Immature natural killer cell (primary cell): ENCODE results near the gene TPCN1. TPM values are rescaled to one million over a fixed set of nuclear protein-coding genes. Genes with fewer than 3 reads are reported as not detected.
A peak's percentile ranks its signal among the peaks of the same experiment; 100 is the strongest.

Experiments
- DNase-seq, 3 donors: peaks; one replicate each; pipeline ENCODE4 v3.0.0; 2022; ENCODE audit warnings: mixed read lengths in 1 of 3
- H3K27ac Mint-ChIP-seq, 6 donors: one replicate each; pipeline ENCODE4 v1.8.0; 2020; ENCODE audit warnings: mixed read lengths in 6 of 6, mild to moderate bottlenecking in 5 of 6, inconsistent platforms in 4 of 6, moderate library complexity in 3 of 6
- H3K27me3 Mint-ChIP-seq, 3 donors: one replicate each; pipeline ENCODE4 v1.8.0; 2020 to 2021; ENCODE audit warnings: low read depth in 3 of 3, mild to moderate bottlenecking in 3 of 3, mixed read lengths in 3 of 3, moderate library complexity in 3 of 3, inconsistent platforms in 1 of 3
- H3K36me3 Mint-ChIP-seq, 3 donors: one replicate each; pipeline ENCODE4 v1.8.0; 2020; ENCODE audit warnings: mixed read lengths in 3 of 3, inconsistent platforms in 2 of 3, mild to moderate bottlenecking in 2 of 3
- H3K4me1 Mint-ChIP-seq, 2 donors: one replicate each; pipeline ENCODE4 v1.8.0; 2020; ENCODE audit warnings: inconsistent platforms in 2 of 2, mild to moderate bottlenecking in 2 of 2, mixed read lengths in 2 of 2, moderate library complexity in 1 of 2
- H3K4me3 Mint-ChIP-seq, 5 donors: one replicate each; pipeline ENCODE4 v1.8.0; 2020; ENCODE audit warnings: mild to moderate bottlenecking in 5 of 5, mixed read lengths in 5 of 5, inconsistent platforms in 3 of 5, moderate library complexity in 3 of 5
- H3K9me3 Mint-ChIP-seq, 6 donors: one replicate each; pipeline ENCODE4 v1.8.0; 2020; ENCODE audit warnings: mild to moderate bottlenecking in 6 of 6, mixed read lengths in 6 of 6, inconsistent platforms in 4 of 6, moderate library complexity in 3 of 6
- polyA plus RNA-seq, 3 donors: library from polyadenylated mRNA; unstranded; fragments of 300-500 nt; fragmentation: Illumina TruSeq; gene quantifications; one replicate each; pipeline ENCODE4 v1.2.3, GENCODE V29; 2021

TPCN1 gene
- polyA plus RNA-seq, 3 donors from 2014 or later = 3.0 to 3.1 TPM; not detected in 1

GRCh38 chr12:113333877-113334785 is 112.9 kb downstream of the TPCN1 start:
- DNase-seq = peak in 2 of 3 donors; percentile 4 to 8
- H3K27ac Mint-ChIP-seq = peak overlapping the region; percentile 59 to 84 (median 66)
- no peaks in the 10 kb centered on the region for H3K9me3 Mint-ChIP-seq
- H3K4me1 Mint-ChIP-seq = peaks cover 12 to 31% of the 10 kb centered on the region in 2 donors
- peak overlapping the region; percentile 88 to 98 (median 93) for H3K4me3 Mint-ChIP-seq
- peaks cover 7 to 23% (median 18%) of the 10 kb centered on the region in 3 donors for H3K36me3 Mint-ChIP-seq
- H3K27me3 Mint-ChIP-seq = peaks cover 0 to 6% (median 3%) of the 10 kb centered on the region in 3 donors

DNA sequence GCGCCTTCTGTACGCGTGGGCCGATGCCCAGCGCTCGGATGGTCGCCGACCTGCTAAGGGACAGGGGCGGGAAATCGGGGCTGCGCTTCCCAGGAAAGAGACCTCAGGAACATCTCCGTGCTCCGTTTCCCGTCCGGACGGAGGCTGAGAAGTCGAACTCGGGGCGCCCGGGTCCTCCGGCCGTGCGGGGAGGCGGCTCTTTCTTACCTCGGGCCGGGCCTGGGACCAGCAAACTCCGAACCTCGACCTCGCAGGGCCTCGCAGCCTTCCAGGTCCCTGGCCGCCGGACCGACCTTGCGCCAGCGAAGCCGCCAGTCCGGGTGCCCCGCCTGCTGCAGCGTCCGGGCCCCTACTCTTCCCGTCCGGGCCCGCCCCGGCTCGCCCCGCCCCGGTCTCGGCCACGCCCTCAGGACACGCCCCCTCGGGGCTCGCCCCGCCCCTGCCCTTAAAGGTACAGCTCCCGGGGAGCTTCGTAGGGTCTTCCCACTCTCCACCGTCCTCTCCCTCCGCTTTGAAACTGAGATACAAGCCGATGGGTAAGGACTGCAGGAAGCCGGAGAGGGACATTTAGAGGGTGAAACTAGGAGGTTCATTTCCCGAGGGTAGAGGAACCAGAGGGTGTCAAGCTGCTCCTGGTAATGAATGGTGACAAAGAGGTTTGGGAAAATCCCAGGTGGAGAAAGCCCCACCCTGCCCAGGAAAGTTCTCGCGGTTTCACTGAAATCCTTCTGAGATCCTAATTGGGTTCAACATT is 113.7 kb downstream of the TPCN1 start, which contains the start of gene SLC8B1:
SLC8B1 (minus strand) TSS at position 324 of the 754 bp plus-strand sequence. CDS start 2,231 bp downstream, outside the sequence.
- Mint-ChIP-seq H3K4me1 (peaks cover 12 to 31% of the 10 kb centered on the region in 2 donors), H3K9me3 (no peaks in the 10 kb centered on the region), H3K4me3 (peak within 1 kb of the TSS; percentile 88 to 98 (median 93)), H3K27ac (peak within 1 kb of the TSS; percentile 59 to 84 (median 66)), H3K36me3 (peaks cover 7 to 19% (median 18%) of the 10 kb centered on the region in 3 donors), H3K27me3 (peaks cover 0 to 6% (median 3%) of the 10 kb centered on the region in 3 donors)
- DNase-seq = peak; percentile 76 to 80 (median 78)

DNA sequence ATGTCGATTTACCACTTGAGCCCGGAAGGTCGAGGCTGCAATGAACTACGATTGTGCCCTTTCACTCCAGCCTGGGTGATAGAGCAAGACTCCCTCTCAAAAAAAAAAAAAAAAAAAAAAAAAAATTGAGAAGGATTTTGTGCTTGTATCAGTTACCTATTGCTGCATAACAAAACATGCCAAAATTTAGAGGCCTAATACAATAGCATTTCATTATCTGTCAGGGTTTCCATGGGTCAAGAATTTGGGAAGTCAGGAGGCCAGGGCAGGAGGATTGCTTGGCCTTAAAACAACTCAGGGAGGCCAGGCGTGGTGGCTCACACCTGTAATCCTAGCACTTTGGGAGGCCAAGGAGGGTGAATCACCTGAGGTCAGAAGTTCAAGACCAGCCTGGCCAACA is 118.3 kb downstream of the TPCN1 start:
- Mint-ChIP-seq H3K4me1 (peaks cover 2 to 9% of the 10 kb centered on the region in 2 donors), H3K27ac (no peak overlapping the region), H3K27me3 (peaks cover 3 to 6% (median 4%) of the 10 kb centered on the region in 3 donors), H3K9me3 (no peaks in the 10 kb centered on the region), H3K4me3 (no peak overlapping the region), H3K36me3 (no peaks in the 10 kb centered on the region)
- DNase-seq = no peak

DNA sequence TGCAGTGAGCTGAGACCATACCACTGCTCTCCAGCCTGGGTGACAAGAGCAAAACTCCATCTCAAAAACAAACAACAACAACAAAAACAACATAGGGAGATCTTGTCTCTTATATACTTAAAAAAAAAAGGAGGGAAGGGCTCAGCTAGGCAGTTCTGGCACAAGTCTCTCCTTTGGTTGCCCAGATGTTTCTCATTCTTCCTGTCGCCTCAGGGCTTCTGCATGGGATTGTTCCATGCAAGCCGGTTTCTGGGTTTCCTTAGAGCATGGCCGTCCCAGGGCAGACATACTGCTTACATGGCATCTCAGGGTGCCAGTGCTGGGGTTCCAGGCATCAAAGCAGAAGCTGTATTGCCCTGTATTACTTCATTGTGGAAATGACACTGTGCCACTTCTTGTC is 118.8 kb downstream of the TPCN1 start:
- no peak for DNase-seq
- Mint-ChIP-seq H3K4me3 (no peak overlapping the region), H3K9me3 (no peaks in the 10 kb centered on the region), H3K27me3 (peaks cover 3 to 6% (median 4%) of the 10 kb centered on the region in 3 donors), H3K4me1 (peaks cover 0 to 7% of the 10 kb centered on the region in 2 donors), H3K27ac (no peak overlapping the region), H3K36me3 (no peaks in the 10 kb centered on the region)

GRCh38 chr12:113341535-113341934 is 120.3 kb downstream of the TPCN1 start:
- H3K9me3 Mint-ChIP-seq = no peaks in the 10 kb centered on the region
- DNase-seq = no peak
- H3K4me1 Mint-ChIP-seq = peaks cover 0 to 2% of the 10 kb centered on the region in 2 donors
- peaks cover 3 to 5% (median 4%) of the 10 kb centered on the region in 3 donors for H3K27me3 Mint-ChIP-seq
- H3K27ac Mint-ChIP-seq = no peak overlapping the region
- no peak overlapping the region for H3K4me3 Mint-ChIP-seq
- H3K36me3 Mint-ChIP-seq = no peaks in the 10 kb centered on the region

- Mint-ChIP-seq H3K27ac (no peak overlapping the region), H3K36me3 (no peaks in the 10 kb centered on the region), H3K9me3 (no peaks in the 10 kb centered on the region), H3K4me3 (no peak overlapping the region), H3K4me1 (no peaks in the 10 kb centered on the region), H3K27me3 (peaks cover 2 to 6% (median 3%) of the 10 kb centered on the region in 3 donors)
- DNase-seq = no peak
These were observed 124.1 kb downstream of the TPCN1 start for GRCh38 chr12:113345318-113345717.

DNA sequence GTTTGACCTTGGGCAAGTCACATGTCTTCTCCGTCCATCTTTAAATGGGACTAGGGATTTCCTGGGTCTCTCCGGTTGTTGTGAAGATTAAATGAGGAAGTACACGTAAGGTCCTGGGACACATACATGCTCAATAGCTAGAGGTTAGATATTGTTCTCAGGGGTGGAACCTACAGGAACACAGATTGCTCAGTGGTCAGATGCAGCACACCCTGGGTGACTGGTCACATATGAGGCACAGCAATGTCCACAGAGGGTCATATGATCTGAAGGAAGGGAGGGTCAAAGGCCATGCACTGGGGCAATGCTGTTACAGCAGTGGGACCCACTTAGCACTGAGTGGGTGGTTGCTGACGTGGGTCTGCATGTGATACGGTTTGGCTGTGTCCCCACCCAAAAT is 125.1 kb downstream of the TPCN1 start:
- H3K4me1 Mint-ChIP-seq = no peaks in the 10 kb centered on the region
- DNase-seq = no peak
- no peak overlapping the region for H3K27ac Mint-ChIP-seq
- peaks cover 2 to 7% (median 6%) of the 10 kb centered on the region in 3 donors for H3K27me3 Mint-ChIP-seq
- no peak overlapping the region for H3K4me3 Mint-ChIP-seq
- no peaks in the 10 kb centered on the region for H3K36me3 Mint-ChIP-seq
- no peaks in the 10 kb centered on the region for H3K9me3 Mint-ChIP-seq

GRCh38 chr12:113347107-113347506 is 125.8 kb downstream of the TPCN1 start:
- H3K4me1 Mint-ChIP-seq = no peaks in the 10 kb centered on the region
- H3K27ac Mint-ChIP-seq = no peak overlapping the region
- H3K9me3 Mint-ChIP-seq = no peaks in the 10 kb centered on the region
- H3K36me3 Mint-ChIP-seq = no peaks in the 10 kb centered on the region
- DNase-seq = no peak
- H3K27me3 Mint-ChIP-seq = peaks cover 2 to 6% (median 5%) of the 10 kb centered on the region in 3 donors
- no peak overlapping the region for H3K4me3 Mint-ChIP-seq

- Mint-ChIP-seq H3K27me3 (peaks cover 4 to 6% (median 5%) of the 10 kb centered on the region in 3 donors), H3K27ac (no peak overlapping the region), H3K36me3 (no peaks in the 10 kb centered on the region), H3K4me3 (no peak overlapping the region), H3K4me1 (no peaks in the 10 kb centered on the region), H3K9me3 (no peaks in the 10 kb centered on the region)
- no peak for DNase-seq
These were observed 126.6 kb downstream of the TPCN1 start for GRCh38 chr12:113347892-113348291.

Other genes with a start within 250 kb of the TPCN1 start
- 10 to 100 TPM; 24.3 to 64.5 (median 26.9) TPM for gene OAS2, start 242.9 kb upstream of the TPCN1 start, polyA plus RNA-seq
- gene DTX1, start 164.7 kb upstream of the TPCN1 start, polyA plus RNA-seq = 1 to 10 TPM in 2 of 3 donors, not detected in 1; 1.1 to 2.1 TPM
- not detected for gene RASAL1, start 85.7 kb upstream of the TPCN1 start, polyA plus RNA-seq
- not detected for gene CFAP73, start 71.7 kb upstream of the TPCN1 start, polyA plus RNA-seq
- 10 to 100 TPM in 2 of 3 donors, 1 to 10 TPM in 1; 7.8 to 34.2 (median 11.0) TPM for gene DDX54, start 36.0 kb upstream of the TPCN1 start, polyA plus RNA-seq
- gene RITA1, start 35.7 kb upstream of the TPCN1 start, polyA plus RNA-seq = 10 to 100 TPM; 31.3 to 36.6 (median 33.1) TPM
- gene SLC8B1, start 113.6 kb downstream of the TPCN1 start, polyA plus RNA-seq = 10 to 100 TPM in 2 of 3 donors, 1 to 10 TPM in 1; 8.0 to 18.6 (median 10.3) TPM
- gene PLBD2, start 137.1 kb downstream of the TPCN1 start, polyA plus RNA-seq = 10 to 100 TPM in 1 of 3 donors, 1 to 10 TPM in 2; 4.8 to 10.1 (median 5.5) TPM
- gene SDS, start 182.4 kb downstream of the TPCN1 start, polyA plus RNA-seq = 1 to 10 TPM in 1 of 3 donors, not detected in 2; 1.4 TPM
- gene SDSL, start 200.9 kb downstream of the TPCN1 start, polyA plus RNA-seq = 1 to 10 TPM; 1.1 to 3.9 (median 2.7) TPM